Measurements from ENCODE around the gene SLC35A2.
"Not testable (repeated sequence)": the region's sequence is repeated elsewhere in the genome, so short reads cannot be mapped to it uniquely, and the experiment has no call there.

Gene SLC35A2

DNA sequence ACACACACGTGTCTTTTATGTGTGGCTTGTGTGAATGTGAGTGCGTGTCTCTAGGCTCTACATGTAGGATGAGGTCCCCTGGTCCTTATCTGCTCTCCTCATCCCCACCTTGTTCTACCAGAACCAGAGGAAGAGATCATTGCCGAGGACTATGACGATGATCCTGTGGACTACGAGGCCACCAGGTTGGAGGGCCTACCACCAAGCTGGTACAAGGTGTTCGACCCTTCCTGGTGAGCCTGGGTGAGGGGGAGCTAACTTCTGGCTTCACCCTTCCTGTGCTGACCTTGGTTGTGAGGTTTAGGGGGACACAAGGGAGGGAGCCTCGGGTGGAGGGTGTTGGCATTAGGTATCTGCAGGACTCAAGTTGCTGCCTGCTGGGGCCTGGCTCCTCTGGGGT lies 10.4 kb downstream of the SLC35A2 start:
- DNase-seq = no peak

DNA sequence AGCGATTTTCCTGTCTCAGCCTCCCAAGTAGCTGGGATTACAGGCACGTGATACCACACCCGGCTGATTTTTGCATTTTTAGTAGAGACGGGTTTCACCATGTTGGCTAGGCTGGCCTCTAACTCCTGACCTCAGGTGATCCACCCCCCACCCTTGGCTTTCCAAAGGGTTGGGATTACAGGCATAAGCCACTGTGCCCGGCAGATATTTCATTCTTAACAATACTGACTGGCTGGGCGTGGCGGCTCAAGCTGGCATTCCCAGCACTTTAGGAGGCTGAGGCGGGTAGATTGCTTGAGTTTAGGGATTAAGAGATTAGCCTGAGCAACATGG lies 12.4 kb downstream of the SLC35A2 start:
- DNase-seq = no peak

DNA sequence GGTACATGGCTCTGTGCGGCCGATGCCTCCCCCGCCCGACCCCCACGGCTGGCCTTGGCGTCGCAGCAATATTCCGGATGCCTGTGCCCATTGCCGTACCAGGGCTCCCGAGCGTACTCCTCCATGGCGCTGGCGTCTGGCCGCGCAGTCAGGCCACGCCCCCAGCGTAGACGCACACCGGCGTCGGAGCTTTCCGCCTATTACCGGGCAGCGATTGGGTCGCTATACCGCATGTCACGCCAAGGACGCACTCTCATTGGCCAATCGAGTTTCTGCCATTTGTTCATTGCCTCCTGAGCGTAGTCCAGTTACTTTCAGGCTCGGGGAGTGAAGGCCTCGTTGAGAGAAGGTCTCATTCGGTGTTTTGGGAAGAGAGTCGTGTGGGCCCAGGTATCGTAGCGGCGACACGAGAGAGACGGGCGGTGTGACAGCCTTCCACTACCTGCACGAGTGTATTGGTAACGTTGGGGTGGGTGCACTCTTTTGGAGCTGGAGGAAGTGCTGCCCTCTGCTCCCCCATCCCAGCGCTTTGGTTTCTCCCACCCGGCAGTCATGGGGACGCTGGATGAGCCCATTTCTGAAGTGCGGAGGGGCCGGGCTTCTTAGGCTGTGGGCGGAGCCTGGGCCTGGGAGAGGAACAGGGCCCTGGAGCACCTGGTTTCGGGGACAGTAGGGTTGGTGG lies 13.7 kb downstream of the SLC35A2 start, which contains the start of the genes PQBP1 and TIMM17B:
TSS of gene PQBP1 (plus strand) at position 306 of the 682 bp plus-strand sequence. CDS start 580 bp downstream, outside the sequence.
TSS of gene TIMM17B (minus strand) at position 144 of the 682 bp plus-strand sequence. CDS start at position 125, 19 bp downstream.
- DNase-seq = peak; percentile 94

DNA sequence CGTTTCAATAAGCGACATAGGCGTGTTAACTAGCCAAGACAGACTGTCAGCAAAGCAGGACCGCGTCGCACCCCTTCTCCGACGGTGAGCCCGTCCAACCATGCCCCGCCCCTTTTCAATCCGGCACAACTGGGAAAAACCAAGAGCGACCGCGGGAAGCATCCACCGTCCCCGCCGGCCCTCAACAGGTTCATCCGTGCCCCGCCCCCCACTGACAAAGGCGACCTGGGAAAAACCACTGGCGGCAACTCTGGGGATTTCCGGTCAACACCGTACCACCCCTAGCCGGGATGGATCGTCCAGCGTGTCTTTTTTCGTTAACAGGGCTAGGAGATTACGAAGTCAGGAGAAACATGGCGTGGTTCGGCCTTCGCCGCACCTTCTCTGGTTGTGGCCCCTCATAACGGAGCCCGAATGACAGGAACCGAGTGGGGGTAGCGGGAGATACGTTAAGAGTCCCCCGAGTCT lies 14.3 kb downstream of the SLC35A2 start:
- DNase-seq = peak; percentile 83

DNA sequence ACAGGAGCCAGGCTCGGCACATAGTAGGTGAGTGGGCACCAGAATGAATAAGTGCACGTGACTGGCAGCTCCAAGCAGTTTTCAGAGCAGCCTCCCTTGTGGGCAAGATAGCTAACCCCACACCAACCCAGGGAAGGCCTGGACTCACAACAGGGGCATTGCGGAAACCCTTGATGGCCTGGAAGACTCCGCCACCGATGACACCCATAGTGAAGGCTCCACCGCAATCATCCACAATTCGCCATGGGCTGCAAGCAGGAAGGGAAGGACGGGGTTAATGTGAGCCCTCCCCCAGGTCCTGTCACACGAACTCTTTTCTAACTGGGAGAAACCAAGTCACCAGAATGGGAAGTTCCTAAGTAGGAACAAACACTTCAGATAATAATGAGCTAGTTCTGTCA lies 14.8 kb downstream of the SLC35A2 start:
- no peak for DNase-seq

DNA sequence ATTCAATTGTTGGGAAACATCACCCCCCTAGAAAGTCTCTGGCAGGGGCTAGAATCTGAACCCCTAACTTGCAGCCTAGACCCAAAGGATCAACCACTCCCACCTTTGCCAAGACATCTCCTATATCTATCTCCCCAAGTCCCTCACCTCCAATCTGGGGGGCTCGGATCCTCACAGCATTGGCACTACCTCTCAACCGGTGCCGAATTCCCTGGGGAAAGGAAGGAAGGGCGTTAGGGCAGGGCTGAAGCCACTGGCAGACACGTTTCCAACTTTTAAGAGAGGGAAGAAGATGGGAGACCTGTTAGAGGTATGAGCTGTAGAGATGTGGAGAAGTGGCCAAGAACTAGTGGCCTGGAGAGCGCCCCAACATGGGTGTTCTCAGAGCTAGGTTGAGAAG lies 16.6 kb downstream of the SLC35A2 start:
- DNase-seq = no peak

DNA sequence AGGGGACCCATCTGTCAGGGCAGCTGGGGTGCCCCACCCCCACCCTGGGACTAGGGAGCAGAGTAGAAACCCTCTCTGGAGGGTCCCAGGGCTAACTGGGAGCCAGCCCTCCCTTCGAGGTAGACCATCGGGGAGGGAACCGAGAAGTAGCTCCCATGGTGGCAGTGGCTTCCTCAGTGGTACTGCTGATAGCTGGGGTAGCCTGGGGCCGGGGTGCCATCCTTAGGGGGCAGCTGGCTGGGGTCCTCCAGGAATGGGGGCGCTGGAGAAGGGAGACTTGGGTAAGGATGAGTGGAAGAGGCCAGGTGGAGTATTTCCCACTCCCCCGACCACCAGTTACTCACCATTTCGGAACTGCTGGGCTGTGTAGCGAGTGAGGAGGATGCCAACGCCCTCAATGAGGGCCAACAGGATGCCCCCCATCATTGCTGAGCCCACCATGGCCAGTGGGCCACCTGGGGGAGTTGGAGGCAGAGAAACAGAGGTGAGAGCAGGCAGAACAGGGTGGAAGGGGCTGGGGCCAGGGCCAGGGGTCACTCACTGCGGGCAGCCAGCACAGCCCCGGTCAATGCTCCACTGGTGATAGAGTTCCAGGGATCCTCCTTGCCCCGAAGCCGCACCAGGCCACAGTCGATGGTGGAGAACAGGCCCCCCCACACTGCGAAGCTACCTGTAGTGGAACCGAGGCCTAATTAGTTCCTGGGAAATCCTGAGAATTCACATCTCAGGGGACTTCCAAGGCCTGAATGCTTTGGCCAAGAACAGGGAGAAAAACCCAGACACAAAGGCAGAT lies 17.7 kb downstream of the SLC35A2 start:
- no peak for DNase-seq

DNA sequence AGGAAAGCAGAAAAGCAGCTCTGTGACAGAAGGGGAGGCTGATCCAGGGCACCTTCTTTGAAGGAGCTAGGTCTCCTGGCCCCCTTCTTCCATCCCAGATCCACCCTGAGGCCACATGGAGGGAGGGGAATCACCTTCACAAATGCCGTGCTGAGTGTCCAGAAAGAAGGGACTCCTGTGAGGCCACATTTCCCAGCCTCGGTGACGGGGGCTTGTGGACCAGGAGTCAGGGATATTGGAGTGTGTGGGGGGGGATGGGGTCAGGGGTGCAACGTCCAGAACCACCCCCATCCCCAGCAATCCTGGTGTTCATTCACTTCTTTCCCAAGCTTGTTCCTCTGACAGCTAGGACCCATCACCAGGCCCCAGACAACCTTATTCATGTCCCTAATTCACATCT lies 18.6 kb downstream of the SLC35A2 start:
- DNase-seq = no peak

DNA sequence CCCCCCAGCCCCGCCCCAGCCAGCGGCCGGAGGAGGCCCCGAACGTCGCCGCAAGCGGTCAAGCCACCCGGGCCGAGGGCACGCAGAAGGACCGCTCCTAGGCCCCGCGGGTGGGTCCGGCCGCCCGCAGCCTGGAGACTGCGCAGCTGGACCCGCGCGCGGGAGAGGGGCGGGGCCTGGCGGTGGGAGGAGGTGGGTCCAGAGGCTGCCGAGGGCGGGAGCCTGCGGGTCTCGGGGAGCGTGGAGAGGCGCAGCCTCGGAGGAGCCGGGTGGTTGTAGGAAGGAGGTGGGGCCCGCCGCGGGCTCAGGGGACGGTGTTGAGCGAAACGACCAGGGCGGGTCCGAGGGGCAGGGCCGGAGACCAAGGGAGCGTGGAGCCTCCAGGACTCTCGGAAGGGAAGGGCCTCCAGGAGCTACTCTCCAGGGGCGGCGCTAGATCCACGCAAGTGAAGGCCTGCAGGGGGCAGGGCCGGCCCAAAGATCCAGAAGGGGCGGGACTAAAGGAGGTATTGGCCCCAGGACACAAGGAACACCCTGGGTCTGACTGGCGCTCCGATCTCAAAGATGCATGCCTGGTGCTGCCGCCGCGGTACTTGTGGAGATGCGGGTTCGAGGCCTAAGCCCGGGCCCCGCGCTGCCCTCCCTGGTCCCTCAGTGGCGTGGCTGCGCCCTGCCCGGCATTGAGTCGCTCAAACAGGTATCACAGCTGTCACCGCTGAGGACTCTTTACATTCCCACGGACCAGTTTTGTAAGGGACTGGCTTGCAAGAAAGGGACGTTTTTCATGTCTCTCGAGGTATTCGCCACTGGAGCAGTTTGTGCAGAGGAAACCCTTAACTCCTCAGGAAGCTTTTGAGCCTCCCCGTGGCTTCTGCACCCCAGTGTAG lies 19.8 kb downstream of the SLC35A2 start:
- DNase-seq = peak; percentile 85

DNA sequence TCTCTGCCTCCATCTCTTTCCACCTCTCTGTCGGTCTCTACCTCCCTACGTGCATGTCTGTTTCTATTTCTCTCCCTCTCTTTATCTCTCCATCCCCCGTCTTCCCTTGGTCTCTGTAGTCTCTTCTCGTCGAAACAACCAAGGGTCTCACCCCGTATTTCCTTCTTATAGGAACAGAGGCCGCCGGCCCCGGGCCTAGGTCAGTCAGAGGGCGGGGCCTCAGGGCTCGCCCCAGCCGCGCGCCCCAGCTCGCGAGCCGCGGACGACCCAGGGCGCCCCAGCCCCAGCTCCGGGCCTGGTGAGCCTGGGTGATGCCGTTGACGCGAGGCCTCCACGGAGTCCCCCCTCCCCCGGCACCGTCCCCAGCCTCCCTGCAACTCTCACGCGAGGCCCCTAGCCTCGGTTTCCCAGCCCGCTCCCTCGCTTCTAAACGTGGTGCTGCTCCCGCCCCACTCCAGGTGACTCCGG lies 20.5 kb downstream of the SLC35A2 start:
- DNase-seq = no peak

DNA sequence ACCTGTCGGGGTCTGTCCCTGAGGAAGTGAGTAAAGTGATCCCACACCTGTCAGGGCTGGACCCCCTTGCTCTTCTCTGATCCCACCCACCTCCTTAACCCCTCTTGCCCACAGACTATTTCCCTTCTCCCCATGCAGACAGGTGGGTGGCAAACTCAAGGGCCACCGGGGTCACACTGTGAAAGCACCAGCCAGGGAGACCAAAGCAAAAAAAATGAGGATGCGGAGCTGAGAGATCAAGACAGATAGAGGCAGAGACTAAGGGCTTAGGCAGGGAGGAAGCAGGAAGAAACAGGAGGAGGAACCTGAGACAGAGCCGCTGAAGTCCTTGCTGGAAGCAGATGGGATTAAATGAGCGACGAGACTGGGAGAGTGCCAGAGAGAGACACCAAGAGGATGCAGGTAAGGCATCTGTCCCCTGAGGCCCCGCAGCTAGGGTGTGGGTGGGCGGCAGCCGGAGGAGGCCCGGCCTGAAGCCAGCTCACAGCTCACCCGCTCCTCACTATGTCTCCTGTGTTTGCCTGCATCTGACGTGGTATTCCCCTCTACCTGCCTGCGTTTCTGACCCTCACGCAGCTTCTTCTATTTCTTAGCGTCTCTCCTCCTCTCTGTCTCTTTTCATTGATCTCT lies 21.0 kb downstream of the SLC35A2 start:
- no peak for DNase-seq

DNA sequence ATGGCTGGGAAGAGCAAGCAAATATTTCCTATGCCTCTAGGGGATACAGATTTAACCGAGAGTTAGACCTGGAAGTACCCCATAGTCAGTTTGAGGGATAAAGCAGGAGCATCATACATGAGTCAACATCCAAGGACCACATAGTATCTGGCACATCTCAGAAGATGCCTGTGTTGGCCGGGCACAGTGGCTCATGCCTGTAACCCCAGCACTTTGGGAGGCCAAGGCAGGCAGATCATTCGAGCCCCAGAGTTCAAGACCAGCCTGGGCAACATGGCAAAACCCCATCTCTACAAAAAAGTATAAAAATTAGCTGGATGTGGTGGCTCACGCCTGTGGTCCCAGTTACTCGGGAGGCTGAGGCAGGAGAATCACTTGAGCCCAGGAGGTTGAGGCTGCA lies 24.9 kb downstream of the SLC35A2 start:
- not testable (repeated sequence) for DNase-seq

DNA sequence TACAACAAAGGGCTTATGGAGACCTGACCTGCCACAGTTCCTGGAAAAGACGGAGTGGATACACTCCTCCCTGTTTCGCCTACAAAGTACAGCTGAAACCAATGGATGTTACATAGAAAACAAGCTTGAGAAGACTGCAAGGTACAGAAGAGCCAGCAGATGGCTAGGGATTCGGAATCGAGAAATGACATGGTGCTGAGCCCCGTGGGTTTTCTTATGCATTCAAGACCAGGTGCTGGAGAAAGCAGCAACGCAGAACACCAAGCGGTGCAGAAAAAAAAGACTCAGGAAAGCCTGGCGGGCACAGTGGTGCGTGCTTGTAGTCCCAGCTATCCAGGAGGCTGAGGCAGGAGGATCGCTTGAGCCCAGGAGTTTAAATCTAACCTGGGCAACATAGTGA lies 27.7 kb downstream of the SLC35A2 start:
- DNase-seq = no peak

DNA sequence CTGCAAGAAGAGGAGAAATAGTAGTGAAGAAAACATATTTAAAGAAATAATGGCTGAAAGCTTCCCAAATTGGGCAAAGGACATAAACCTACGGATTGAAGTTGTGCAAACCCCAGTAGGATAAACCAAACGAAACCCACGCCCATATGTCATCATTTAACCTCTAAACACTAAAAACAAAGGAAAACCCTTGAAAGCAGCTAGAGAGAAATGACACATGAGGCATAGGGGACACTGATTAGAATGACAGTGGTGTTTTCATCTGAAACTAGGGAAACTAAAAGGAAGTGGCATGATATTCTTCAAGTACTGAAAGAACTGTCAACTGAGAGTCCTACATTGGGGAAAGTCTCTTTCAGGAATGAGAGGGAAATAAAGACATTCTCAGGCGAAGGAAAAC lies 34.5 kb downstream of the SLC35A2 start:
- not testable (repeated sequence) for DNase-seq

DNA sequence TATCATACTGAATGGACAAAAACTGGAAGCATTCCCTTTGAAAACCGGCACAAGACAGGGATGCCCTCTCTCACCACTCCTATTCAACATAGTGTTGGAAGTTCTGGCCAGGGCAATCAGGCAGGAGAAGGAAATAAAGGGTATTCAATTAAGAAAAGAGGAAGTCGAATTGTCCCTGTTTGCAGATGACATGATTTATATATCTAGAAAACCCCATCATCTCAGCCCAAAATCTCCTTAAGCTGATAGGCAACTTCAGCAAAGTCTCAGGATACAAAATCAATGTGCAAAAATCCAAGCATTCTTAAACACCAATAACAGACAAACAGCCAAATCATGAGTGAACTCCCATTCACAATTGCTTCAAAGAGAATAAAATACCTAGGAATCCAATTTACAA lies 39.4 kb downstream of the SLC35A2 start:
- DNase-seq = not testable (repeated sequence)

DNA sequence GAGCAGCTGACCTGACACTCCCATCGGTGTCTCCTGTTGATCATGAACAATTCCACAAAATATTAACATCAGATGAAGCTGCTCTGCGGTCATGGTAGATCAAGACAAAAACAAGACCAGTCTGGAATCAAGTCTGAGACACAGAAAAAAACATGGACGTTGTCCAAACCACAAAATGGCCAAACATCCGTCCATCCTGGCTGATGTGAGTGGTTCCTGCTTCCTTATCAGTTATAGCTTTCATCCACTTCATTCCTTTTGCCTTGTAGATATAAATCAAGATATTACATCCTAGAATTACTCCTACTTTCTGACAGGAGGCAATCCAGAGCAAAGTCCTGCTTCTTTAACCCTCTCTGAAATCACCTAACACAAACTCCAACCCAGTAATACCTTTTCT lies 47.2 kb downstream of the SLC35A2 start:
- no peak for DNase-seq

DNA sequence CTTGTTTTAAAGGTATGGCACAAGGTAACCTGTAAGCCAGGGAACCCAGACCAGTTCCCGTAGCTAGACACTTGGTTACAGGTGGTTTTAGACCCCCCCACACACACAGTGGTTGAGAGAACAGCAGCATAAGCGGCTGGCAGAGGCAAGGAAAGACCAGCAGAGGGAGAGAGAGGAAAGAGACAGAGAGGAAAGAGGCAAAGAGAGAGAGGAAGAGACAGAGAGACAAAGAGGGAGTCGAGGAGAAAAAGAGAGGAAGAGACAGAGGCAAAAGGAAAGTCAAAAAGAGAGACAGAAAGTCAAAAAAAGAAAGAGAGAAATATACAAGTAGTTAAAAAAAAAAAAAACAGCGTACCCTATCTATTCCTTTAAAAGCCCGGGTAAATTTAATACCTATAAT lies 56.5 kb downstream of the SLC35A2 start:
- DNase-seq = peak; percentile 30

DNA sequence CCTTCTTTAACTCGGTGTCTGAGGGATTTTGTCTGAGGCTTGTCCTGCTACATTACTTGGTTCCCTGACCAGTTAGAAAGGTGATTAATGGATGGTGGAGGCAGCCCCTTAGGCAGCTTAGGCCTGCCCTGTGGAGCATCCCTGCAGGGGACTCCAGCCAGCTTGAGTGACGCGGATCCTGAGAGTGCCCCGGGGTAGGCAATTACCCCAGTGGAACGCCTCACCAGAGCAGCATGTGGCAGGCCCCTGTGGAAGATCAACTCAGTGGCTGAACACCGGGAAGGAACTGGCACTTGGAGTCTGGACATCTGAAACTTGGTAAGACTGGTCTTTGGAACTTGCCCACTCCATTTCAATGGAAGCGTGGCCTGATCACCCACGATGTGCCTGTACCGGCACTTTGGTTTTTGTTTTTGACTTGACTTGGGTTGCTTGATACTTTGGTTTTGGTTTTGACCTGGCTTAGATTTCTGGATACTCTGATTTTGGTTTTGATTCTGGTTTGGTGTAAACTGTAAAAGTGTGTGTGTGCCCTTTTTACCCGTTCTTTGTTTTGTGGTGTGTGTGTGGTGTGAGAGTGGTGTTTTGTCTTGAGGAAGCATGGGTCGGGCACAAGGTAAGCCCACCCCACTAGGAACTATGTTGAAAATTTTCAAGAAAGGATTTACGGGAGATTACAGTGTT lies 57.2 kb downstream of the SLC35A2 start:
- not testable (repeated sequence) for DNase-seq

DNA sequence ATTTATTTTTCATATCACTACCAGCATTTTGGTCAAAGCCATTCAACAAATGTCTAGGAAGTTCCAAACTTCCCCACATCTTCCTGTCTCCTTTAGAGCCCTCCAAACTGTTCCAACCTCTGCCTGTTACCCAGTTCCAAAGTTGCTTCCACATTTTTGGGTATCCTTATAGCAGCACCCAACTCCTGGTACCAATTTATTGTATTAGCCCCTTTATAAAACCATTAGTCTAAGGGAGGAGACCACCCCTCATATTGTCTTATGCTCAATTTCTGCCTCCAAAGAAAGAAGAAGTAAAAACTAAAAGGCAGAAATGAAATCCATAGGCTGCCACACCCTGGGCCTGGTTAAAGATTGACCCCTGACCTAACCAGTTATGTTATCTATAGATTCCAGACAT lies 58.0 kb downstream of the SLC35A2 start:
- not testable (repeated sequence) for DNase-seq

Measured in CD4-positive, alpha-beta T cell treated with Interleukin-17A for 1 hour (primary cell).